ENCODE data around the gene NUDT17. TPM values are rescaled to one million over a fixed set of nuclear protein-coding genes. Genes with fewer than 3 reads are reported as not detected.

Gene NUDT17
- total and polyA plus RNA-seq, 2 of the 4 experiments (the other 2 are of a cell fraction): 2.3 to 2.8 TPM

DNA sequence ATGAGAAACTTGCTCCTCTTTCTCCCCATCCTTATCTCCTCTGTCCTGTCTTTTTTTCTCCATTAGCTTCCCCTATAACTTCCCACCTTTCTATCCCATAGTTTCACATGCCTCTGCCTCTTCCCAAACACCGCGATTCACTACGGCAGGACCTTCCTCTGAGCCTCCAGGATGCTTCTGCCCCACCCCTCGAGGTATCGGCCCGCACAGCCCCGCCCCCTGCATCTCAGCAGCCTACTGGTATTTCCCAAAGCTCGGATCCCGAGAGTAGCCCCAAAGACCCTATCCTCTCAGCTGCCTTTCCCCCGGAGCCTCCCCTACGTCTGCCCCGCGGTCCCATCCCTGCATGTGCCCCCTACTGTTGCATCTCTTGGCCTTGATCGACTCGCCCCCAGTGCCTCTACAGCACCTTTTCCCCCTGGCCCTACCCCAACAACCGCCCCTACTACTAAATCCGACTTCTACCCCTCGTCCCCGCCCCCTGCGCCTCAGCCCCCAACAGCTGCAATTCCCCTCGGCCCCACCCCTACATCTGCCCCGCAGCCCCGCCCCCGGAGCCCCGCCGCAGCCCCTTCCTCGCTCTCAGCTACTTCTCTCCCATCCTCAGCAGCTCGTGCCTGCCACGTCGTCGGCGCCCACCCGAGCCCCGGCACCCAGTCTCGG lies 12.9 kb downstream of the NUDT17 start (continued):
- TF ChIP-seq SMC3 (IDR thresholded peaks at IDR 0.05; ENCODE audit: low read depth, low read length) (no peak), POLR2A (IDR thresholded peaks at IDR 0.05; ENCODE audit: low read depth, low read length) (no peak)

DNA sequence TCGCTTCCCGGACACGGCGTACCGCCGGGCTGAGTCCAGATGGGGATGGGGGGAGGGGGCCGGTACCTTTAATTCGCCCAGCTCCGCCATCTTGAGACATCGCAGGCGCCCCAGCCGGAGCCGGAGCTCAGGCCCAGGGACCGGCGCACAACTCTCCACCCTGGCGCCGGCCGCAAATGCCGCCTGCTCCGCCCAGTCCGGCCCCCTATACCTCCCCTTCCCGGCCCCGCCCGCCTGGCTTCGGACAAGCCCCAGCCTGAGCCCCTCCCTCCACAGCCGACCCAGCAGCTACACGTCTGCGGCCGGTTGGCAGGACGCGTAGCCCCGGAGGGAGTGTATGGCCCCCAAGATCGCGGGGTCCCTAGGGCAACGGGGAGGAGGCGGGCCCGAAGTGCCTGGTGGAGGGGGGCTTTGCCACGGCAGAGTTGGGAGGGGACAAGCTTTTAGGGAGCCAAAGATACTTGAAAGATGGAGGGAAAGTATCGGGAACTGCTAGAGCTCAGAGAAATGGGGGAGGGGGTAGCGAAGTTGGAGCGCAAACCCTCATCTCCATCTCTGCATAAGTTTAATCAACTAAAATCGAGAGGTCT lies 13.6 kb downstream of the NUDT17 start, which contains the start of gene PIAS3:
PIAS3 (minus strand) TSS at position 181 of the 590 bp plus-strand sequence; CDS start at position 90, 91 bp downstream.
- peak within 1 kb of the TSS; percentile 93 for H4K91ac ChIP-seq (ENCODE audit: insufficient read depth, low read depth, low read length)
- peak within 1 kb of the TSS; percentile 92 for H2BK120ac ChIP-seq (ENCODE audit: low read depth, low read length)
- DNase-seq (peak; percentile 93), ATAC-seq (ENCODE audit: low read depth) (peak; percentile 94)
- peak within 1 kb of the TSS; percentile 89; the same call in 1 of the 3 replicates for H2BK15ac ChIP-seq (ENCODE audit: low read depth, low read length)
- ChIA-PET CTCF (interaction anchor here (0.6 to 2.3 kb wide), 10 partner anchors 9 to 148 kb away, joined by 3 to 13 read pairs (median 5); partner anchors contain the start of genes LIX1L and NUDT17), POLR2A (ENCODE audit: unreplicated experiment) (interaction anchor here (0.6 to 1.7 kb wide), 5 partner anchors 10 to 99 kb away, joined by 3 to 14 read pairs (median 5); partner anchors contain the start of gene LIX1L)
- no peak within 1 kb of the TSS for H2BK20ac ChIP-seq (ENCODE audit: low read depth, low read length)
- dilution Hi-C loops (cut with HindIII; ENCODE audit: low sequenced_read_pairs, unreplicated experiment): no loop called here
- H3K4me3 ChIP-seq (ENCODE audit: insufficient read depth, low read depth, low read length): peak within 1 kb of the TSS; percentile 84
- no peaks in the 10 kb centered on the region for H3K9me3 ChIP-seq (ENCODE audit: control insufficient read depth, insufficient read depth, low read length)
- H4K8ac ChIP-seq (ENCODE audit: low read depth in 2 of 2, low read length in 2 of 2): peak within 1 kb of the TSS; percentile 69 to 99
- H3K23ac ChIP-seq (ENCODE audit: low read depth, low read length): peak within 1 kb of the TSS; percentile 96
- H2BK5ac ChIP-seq (ENCODE audit: low read depth, low read length, poor library complexity, severe bottlenecking): peak within 1 kb of the TSS; percentile 97
- peak within 1 kb of the TSS; percentile 87 for H2AK5ac ChIP-seq (ENCODE audit: low read depth, low read length)
- H3K27ac ChIP-seq (ENCODE audit: insufficient read depth, low read length): peak within 1 kb of the TSS; percentile 96
- in situ Hi-C loops (cut with MboI; ENCODE audit: low sequenced_read_pairs): no loop called here
- H3K18ac ChIP-seq (ENCODE audit: low read depth, low read length): peak within 1 kb of the TSS; percentile 86
- H2AK9ac ChIP-seq (replicated peaks; ENCODE audit: low read depth, low read length, poor library complexity): peak within 1 kb of the TSS; percentile 98
- H3K9ac ChIP-seq (ENCODE audit: low read depth, low read length): peak within 1 kb of the TSS; percentile 93
- H4K20me1 ChIP-seq (ENCODE audit: insufficient read depth, low read length): peaks cover 16% of the 10 kb centered on the region; the same call in 1 of the 2 replicates
- no TSS peak for BruUV-seq (replicated peaks)
- peak within 1 kb of the TSS; percentile 100 for H2AFZ ChIP-seq (replicated peaks; ENCODE audit: low read length, poor library complexity)
- peaks cover 19 to 50% of the 10 kb centered on the region in 2 experiments for H3K79me1 ChIP-seq (ENCODE audit: low read depth in 1 of 2, low read length in 2 of 2)
- WGBS, 2 experiments (ENCODE audit: extremely low coverage in 2 of 2, insufficient read length in 1 of 2): 12% methylated on average over 6 of the region's 42 CpGs; no CpG with 5 or more reads in 1 of the 2 experiments
- intact Hi-C loops (cut with micrococcal nuclease): loop anchor here (1.0 to 5.0 kb wide), 2 partner anchors 33 to 98 kb away; partner anchors contain the start of gene LIX1L
- peak within 1 kb of the TSS; percentile 88 for H3K56ac ChIP-seq (ENCODE audit: extremely low read depth, insufficient read depth, low read length)
- H3K27me3 ChIP-seq (ENCODE audit: control insufficient read depth, insufficient read depth, low read length): no peaks in the 10 kb centered on the region
- peaks cover 25% of the 10 kb centered on the region for H3K36me3 ChIP-seq (ENCODE audit: control insufficient read depth, insufficient read depth, low read length)
- H3K4me1 ChIP-seq (ENCODE audit: control insufficient read depth, insufficient read depth, low read length): peaks cover 3% of the 10 kb centered on the region
- H3K9me1 ChIP-seq (ENCODE audit: insufficient read depth, low read length): peaks cover 16% of the 10 kb centered on the region
- H4K5ac ChIP-seq (ENCODE audit: low read depth, low read length): peak within 1 kb of the TSS; percentile 76
- peak within 1 kb of the TSS; percentile 69 for H3K4me2 ChIP-seq (ENCODE audit: low read depth, low read length)
- peak within 1 kb of the TSS; percentile 96 for H3K14ac ChIP-seq (replicated peaks; ENCODE audit: low read depth, low read length)
- 0 out of 2 replicates have a peak, but pooled peaks have one; percentile 16 for TF ChIP-seq CEBPB (IDR thresholded peaks at IDR 0.05; ENCODE audit: low read depth, low read length)
- no peak for TF ChIP-seq MAFK (IDR thresholded peaks at IDR 0.05; ENCODE audit: low read depth, low read length)
- peak; percentile 95 for TF ChIP-seq MAZ (IDR thresholded peaks at IDR 0.05; ENCODE audit: borderline replicate concordance, low read depth, low read length)
- peak; percentile 37; the same call in 1 of the 2 replicates for TF ChIP-seq MXI1 (IDR thresholded peaks at IDR 0.05; ENCODE audit: borderline replicate concordance, low read depth, low read length)
- no peak for TF ChIP-seq CHD1 (IDR thresholded peaks at IDR 0.05; ENCODE audit: low read depth, low read length)
- no peak for TF ChIP-seq RFX5 (IDR thresholded peaks at IDR 0.05; ENCODE audit: low read depth, low read length)
- H3K4ac ChIP-seq (ENCODE audit: low read depth, low read length): peak within 1 kb of the TSS; percentile 95
